ENCODE measurements around the gene DPP8. TPM values are rescaled to one million over a fixed set of nuclear protein-coding genes. Genes with fewer than 3 reads are reported as not detected.
"Not testable (repeated sequence)": the region's sequence is repeated elsewhere in the genome, so short reads cannot be mapped to it uniquely, and the experiment has no call there.

DPP8 gene
- total RNA-seq, 4 donors from 2014 or later: 33.1 to 66.9 (median 47.9) TPM

- Histone ChIP-seq H3K4me3 (no peak overlapping the region), H3K9me3 (no peaks in the 10 kb centered on the region), H3K27me3 (no peaks in the 10 kb centered on the region), H3K27ac (no peak overlapping the region), H3K4me1 (no peaks in the 10 kb centered on the region), H3K36me3 (peaks cover 0 to 85% of the 10 kb centered on the region in 2 donors)
- WGBS, 2 donors (ENCODE audit: low coverage in 1 of 2): 88 to 89% methylated on average over 3 to 5 of the region's 5 CpGs
- ATAC-seq: no peak
- TF ChIP-seq, protein P1, sequence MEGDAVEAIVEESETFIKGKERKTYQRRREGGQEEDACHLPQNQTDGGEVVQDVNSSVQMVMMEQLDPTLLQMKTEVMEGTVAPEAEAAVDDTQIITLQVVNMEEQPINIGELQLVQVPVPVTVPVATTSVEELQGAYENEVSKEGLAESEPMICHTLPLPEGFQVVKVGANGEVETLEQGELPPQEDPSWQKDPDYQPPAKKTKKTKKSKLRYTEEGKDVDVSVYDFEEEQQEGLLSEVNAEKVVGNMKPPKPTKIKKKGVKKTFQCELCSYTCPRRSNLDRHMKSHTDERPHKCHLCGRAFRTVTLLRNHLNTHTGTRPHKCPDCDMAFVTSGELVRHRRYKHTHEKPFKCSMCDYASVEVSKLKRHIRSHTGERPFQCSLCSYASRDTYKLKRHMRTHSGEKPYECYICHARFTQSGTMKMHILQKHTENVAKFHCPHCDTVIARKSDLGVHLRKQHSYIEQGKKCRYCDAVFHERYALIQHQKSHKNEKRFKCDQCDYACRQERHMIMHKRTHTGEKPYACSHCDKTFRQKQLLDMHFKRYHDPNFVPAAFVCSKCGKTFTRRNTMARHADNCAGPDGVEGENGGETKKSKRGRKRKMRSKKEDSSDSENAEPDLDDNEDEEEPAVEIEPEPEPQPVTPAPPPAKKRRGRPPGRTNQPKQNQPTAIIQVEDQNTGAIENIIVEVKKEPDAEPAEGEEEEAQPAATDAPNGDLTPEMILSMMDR (IDR thresholded peaks at IDR 0.05): no peak
- TF ChIP-seq EP300 (IDR thresholded peaks at IDR 0.05) (no peak), POLR2AphosphoS5 (IDR thresholded peaks at IDR 0.05) (no peak), POLR2A (IDR thresholded peaks at IDR 0.05) (no peak)
These were observed 40.8 kb upstream of the DPP8 start for GRCh38 chr15:65558336-65558735.

GRCh38 chr15:65556622-65557021 lies 39.1 kb upstream of the DPP8 start:
- Histone ChIP-seq H3K27me3 (no peaks in the 10 kb centered on the region), H3K4me1 (no peaks in the 10 kb centered on the region), H3K36me3 (peaks cover 0 to 69% of the 10 kb centered on the region in 2 donors), H3K4me3 (no peak overlapping the region), H3K9me3 (no peaks in the 10 kb centered on the region), H3K27ac (no peak overlapping the region)
- TF ChIP-seq EP300 (IDR thresholded peaks at IDR 0.05) (no peak), POLR2AphosphoS5 (IDR thresholded peaks at IDR 0.05) (no peak), POLR2A (IDR thresholded peaks at IDR 0.05) (no peak)
- TF ChIP-seq, protein P1 (IDR thresholded peaks at IDR 0.05): no peak
- WGBS, 2 donors (ENCODE audit: low coverage in 1 of 2): 83 to 90% methylated on average over 4 to 7 of the region's 7 CpGs
- no peak for ATAC-seq

- Histone ChIP-seq H3K4me3 (no peak overlapping the region), H3K27me3 (no peaks in the 10 kb centered on the region), H3K27ac (no peak overlapping the region), H3K4me1 (no peaks in the 10 kb centered on the region), H3K36me3 (peaks cover 0 to 47% of the 10 kb centered on the region in 2 donors), H3K9me3 (no peaks in the 10 kb centered on the region)
- WGBS, 2 donors (ENCODE audit: low coverage in 1 of 2): 96 to 100% methylated on average over 1 to 3 of the region's 3 CpGs
- TF ChIP-seq EP300 (IDR thresholded peaks at IDR 0.05) (no peak), POLR2AphosphoS5 (IDR thresholded peaks at IDR 0.05) (no peak), POLR2A (IDR thresholded peaks at IDR 0.05) (no peak)
- TF ChIP-seq, protein P1 (IDR thresholded peaks at IDR 0.05): no peak
- ATAC-seq: no peak
These were observed 36.2 kb upstream of the DPP8 start for GRCh38 chr15:65553691-65554090.

GRCh38 chr15:65552851-65553250 lies 35.4 kb upstream of the DPP8 start:
- ATAC-seq, H3K27ac ChIP-seq, H3K4me3 ChIP-seq, H3K9me3 ChIP-seq, H3K27me3 ChIP-seq, H3K4me1 ChIP-seq: not testable (repeated sequence)
- WGBS, 2 donors (ENCODE audit: low coverage in 1 of 2): 98 to 100% methylated on average over 4 of the region's 6 CpGs
- peaks cover 0 to 39% of the 10 kb centered on the region in 2 donors for H3K36me3 ChIP-seq

DNA sequence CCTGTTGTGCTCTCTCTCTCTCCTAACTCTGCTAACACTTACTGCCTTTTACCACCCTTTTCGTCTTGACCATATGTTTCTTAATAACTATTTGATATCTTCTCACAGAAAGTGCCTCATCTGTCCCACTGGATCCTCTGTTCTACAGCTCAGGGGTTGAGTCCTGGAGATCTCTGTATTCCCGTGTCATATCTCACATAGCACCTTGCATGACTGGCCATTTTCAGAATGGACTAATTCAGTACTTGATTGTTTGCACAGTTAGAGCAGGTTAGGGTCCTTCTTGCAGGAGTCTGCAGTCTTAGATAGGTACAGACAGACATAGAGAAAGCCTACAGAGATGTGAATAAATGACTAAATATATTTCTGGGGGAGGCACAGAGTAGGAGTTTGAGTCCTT lies 33.7 kb upstream of the DPP8 start:
- WGBS, 2 donors (ENCODE audit: low coverage in 1 of 2): 83 to 86% methylated on average over 2 of the region's 2 CpGs
- TF ChIP-seq, protein P1 (IDR thresholded peaks at IDR 0.05): no peak
- TF ChIP-seq POLR2AphosphoS5 (IDR thresholded peaks at IDR 0.05): no peak
- no peak overlapping the region for H3K4me3 ChIP-seq

More for the DNA sequence above, 33.7 kb upstream of the DPP8 start:
- no peaks in the 10 kb centered on the region for H3K27me3 ChIP-seq
- H3K4me1 ChIP-seq: peaks cover 0 to 11% (median 0%) of the 10 kb centered on the region in 3 donors
- peaks cover 0 to 23% of the 10 kb centered on the region in 2 donors for H3K36me3 ChIP-seq
- H3K9me3 ChIP-seq: no peaks in the 10 kb centered on the region
- no peak for ATAC-seq
- no peak overlapping the region for H3K27ac ChIP-seq
